ENCODE measurements around the gene KPNA4. TPM values are rescaled to one million over a fixed set of nuclear protein-coding genes. Genes with fewer than 3 reads are reported as not detected.
"Not testable (repeated sequence)": the region's sequence is repeated elsewhere in the genome, so short reads cannot be mapped to it uniquely, and the experiment has no call there.

Gene KPNA4
- total RNA-seq, 6 experiments from 2014 or later: 14.4 to 32.5 (median 18.9) TPM

- intact Hi-C loops (cut with DNase I): no loop called here
- H3K4me1 ChIP-seq: no peaks in the 10 kb centered on the region
- 87% methylated on average over 1 of the region's 1 CpG for WGBS (ENCODE audit: insufficient coverage, low coverage, low lambda C conversion rate, missing lambda C conversion rate)
- H3K27me3 ChIP-seq: no peaks in the 10 kb centered on the region
- peaks cover 0 to 19% (median 6%) of the 10 kb centered on the region in 4 donors for H3K36me3 ChIP-seq
- no peak for DNase-seq
- H3K4me3 ChIP-seq: no peak overlapping the region
- no peaks in the 10 kb centered on the region for H3K9me3 ChIP-seq
- no peak overlapping the region for H3K27ac ChIP-seq
- ATAC-seq: no peak
- no peak for TF ChIP-seq POLR2A (IDR thresholded peaks at IDR 0.05)
- TF ChIP-seq, protein P1, sequence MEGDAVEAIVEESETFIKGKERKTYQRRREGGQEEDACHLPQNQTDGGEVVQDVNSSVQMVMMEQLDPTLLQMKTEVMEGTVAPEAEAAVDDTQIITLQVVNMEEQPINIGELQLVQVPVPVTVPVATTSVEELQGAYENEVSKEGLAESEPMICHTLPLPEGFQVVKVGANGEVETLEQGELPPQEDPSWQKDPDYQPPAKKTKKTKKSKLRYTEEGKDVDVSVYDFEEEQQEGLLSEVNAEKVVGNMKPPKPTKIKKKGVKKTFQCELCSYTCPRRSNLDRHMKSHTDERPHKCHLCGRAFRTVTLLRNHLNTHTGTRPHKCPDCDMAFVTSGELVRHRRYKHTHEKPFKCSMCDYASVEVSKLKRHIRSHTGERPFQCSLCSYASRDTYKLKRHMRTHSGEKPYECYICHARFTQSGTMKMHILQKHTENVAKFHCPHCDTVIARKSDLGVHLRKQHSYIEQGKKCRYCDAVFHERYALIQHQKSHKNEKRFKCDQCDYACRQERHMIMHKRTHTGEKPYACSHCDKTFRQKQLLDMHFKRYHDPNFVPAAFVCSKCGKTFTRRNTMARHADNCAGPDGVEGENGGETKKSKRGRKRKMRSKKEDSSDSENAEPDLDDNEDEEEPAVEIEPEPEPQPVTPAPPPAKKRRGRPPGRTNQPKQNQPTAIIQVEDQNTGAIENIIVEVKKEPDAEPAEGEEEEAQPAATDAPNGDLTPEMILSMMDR (IDR thresholded peaks at IDR 0.05): no peak
These were observed 27.6 kb downstream of the KPNA4 start for GRCh38 chr3:160537729-160538128.

- Histone ChIP-seq H3K9me3 (no peaks in the 10 kb centered on the region), H3K27me3 (no peaks in the 10 kb centered on the region), H3K27ac (no peak overlapping the region), H3K36me3 (peaks cover 4 to 50% (median 7%) of the 10 kb centered on the region in 4 donors), H3K4me3 (no peak overlapping the region), H3K4me1 (no peaks in the 10 kb centered on the region)
- ATAC-seq (no peak), DNase-seq (no peak)
- TF ChIP-seq, protein P1 (IDR thresholded peaks at IDR 0.05): no peak
- TF ChIP-seq POLR2A (IDR thresholded peaks at IDR 0.05): no peak
- intact Hi-C loops (cut with DNase I): no loop called here
These were observed 33.0 kb downstream of the KPNA4 start for GRCh38 chr3:160532371-160532770.

DNA sequence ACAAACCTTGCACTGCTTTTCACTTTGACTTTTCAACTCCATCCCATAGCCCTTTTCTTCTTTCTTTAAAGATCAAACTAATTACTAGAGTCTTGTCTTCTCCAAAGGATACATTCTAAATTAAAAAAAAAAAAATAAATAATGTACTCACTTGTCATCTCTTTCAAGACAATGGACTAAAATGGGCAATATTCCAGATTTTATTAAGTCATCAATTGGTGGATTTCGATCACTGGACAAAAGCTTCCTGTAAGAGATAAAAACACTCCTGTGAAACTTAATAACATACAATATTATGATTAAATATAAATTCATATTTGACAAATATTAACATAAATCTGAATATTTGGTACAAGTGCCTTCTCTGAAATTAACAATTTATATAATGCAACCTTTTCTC, 34.1 kb downstream of the KPNA4 start:
- no peak overlapping the region for H3K27ac ChIP-seq
- ATAC-seq (no peak), DNase-seq (no peak)
- no peaks in the 10 kb centered on the region for H3K9me3 ChIP-seq
- 71% methylated on average over 1 of the region's 1 CpG for WGBS (ENCODE audit: insufficient coverage, low coverage, low lambda C conversion rate, missing lambda C conversion rate)
- no peaks in the 10 kb centered on the region for H3K27me3 ChIP-seq
- peaks cover 4 to 60% (median 9%) of the 10 kb centered on the region in 4 donors for H3K36me3 ChIP-seq
- no peak for TF ChIP-seq POLR2A (IDR thresholded peaks at IDR 0.05)
- TF ChIP-seq, protein P1 (IDR thresholded peaks at IDR 0.05): no peak
- intact Hi-C loops (cut with DNase I): no loop called here
- H3K4me1 ChIP-seq: no peaks in the 10 kb centered on the region
- no peak overlapping the region for H3K4me3 ChIP-seq

GRCh38 chr3:160516391-160516790, 49.0 kb downstream of the KPNA4 start:
- WGBS (ENCODE audit: insufficient coverage, low coverage, low lambda C conversion rate, missing lambda C conversion rate): 85% methylated on average over 1 of the region's 2 CpGs
- peaks cover 5 to 71% (median 16%) of the 10 kb centered on the region in 4 donors for H3K36me3 ChIP-seq
- DNase-seq; H3K4me1 ChIP-seq; intact Hi-C loops (cut with DNase I); H3K4me3 ChIP-seq; H3K9me3 ChIP-seq; H3K27me3 ChIP-seq; ATAC-seq; H3K27ac ChIP-seq: not testable (repeated sequence)

GRCh38 chr3:160501325-160501724, 64.0 kb downstream of the KPNA4 start:
- WGBS (ENCODE audit: insufficient coverage, low coverage, low lambda C conversion rate, missing lambda C conversion rate): 100% methylated on average over 2 of the region's 3 CpGs
- H3K4me1 ChIP-seq: no peaks in the 10 kb centered on the region
- no peaks in the 10 kb centered on the region for H3K27me3 ChIP-seq
- no peak overlapping the region for H3K27ac ChIP-seq
- H3K36me3 ChIP-seq: peaks cover 0 to 39% (median 13%) of the 10 kb centered on the region in 4 donors
- DNase-seq (no peak), ATAC-seq (no peak)
- H3K9me3 ChIP-seq: no peaks in the 10 kb centered on the region
- intact Hi-C loops (cut with DNase I): no loop called here
- H3K4me3 ChIP-seq: no peak overlapping the region
- TF ChIP-seq POLR2A (IDR thresholded peaks at IDR 0.05): no peak
- TF ChIP-seq, protein P1 (IDR thresholded peaks at IDR 0.05): no peak
